Pancreas (tissue), 10 donors: Measurements from ENCODE around the gene CXCL11. TPM values are rescaled to one million over a fixed set of nuclear protein-coding genes. Genes with fewer than 3 reads are reported as not detected.

ENCODE experiments used
- ATAC-seq, 4 donors: fragments of 200-7000 bp; cut with Tn5 transposase; one replicate each; pipeline versions ENCODE4 v1.8.0 to v1.9.1; 2020; ENCODE audit warnings: mild to moderate bottlenecking in 4 of 4, moderate library complexity in 4 of 4
- DNase-seq, 6 donors: peaks; one replicate each; pipeline ENCODE4 v3.0.0-alpha.2; 2020
- FAIRE-seq: peaks from 2 replicates; lab custom pipeline; 2012; peaks lifted over from hg19 to GRCh38; lab: Jason Lieb, UNC
- H3K27ac ChIP-seq, 4 donors: fragments of 200-600 bp; sonication (generic); 1 replicate in 3 of 4; 2 replicates in 1 of 4; pipeline versions ENCODE4 v1.5.0 to v1.8.0; 2020
- H3K27me3 ChIP-seq, 4 donors: fragments of 200-600 bp; one replicate each; pipeline ENCODE4 v1.8.0; 2021
- H3K36me3 ChIP-seq, 3 donors: fragments of 200-600 bp; sonication (generic) in 1 of 3; one replicate each; pipeline versions ENCODE4 v1.5.0 to v1.8.0; 2020 to 2021
- H3K4me1 ChIP-seq, 3 donors: fragments of 200-600 bp; one replicate each; pipeline ENCODE4 v1.8.0; 2021
- H3K4me3 ChIP-seq, 4 donors: fragments of 200-600 bp; sonication (generic) in 2 of 4; one replicate each; pipeline versions ENCODE4 v1.5.0 to v1.8.0; 2020 to 2021
- H3K9me3 ChIP-seq, 4 donors: fragments of 200-600 bp; one replicate each; pipeline ENCODE4 v1.8.0; 2021
- CTCF ChIP-seq, 4 donors: fragments of 200-600 bp; sonication (generic) in 3 of 4; IDR thresholded peaks; one replicate each; pipeline versions ENCODE4 v1.5.0 to v1.8.0; 2021; ENCODE audit warnings: antibody characterized with exemption in 4 of 4
- WGBS, 2 donors: extraction: QIAGEN DNeasy Blood & Tissue Kit; methylation state at CpG; one replicate each; pipeline ENCODE4 v1.1.7; 2013; 5-methylcytosine and 5-hydroxymethylcytosine counted together
- intact Hi-C, 3 donors: fragments of 100-400 bp; cut with DNase I; formaldehyde crosslinking; loops; one replicate each; pipeline versions ENCODE4 v1.11.1 to v1.14.2; 2022
- polyA plus RNA-seq, 2 donors: library from polyadenylated mRNA; stranded (reverse); fragments of 200-250 nt; gene quantifications; one replicate each; pipeline ENCODE4 v1.2.3, GENCODE V29; 2013
- total RNA-seq, 6 donors: library from RNA; stranded (reverse); fragmentation: NEBNext Ultra II Directional in 4 of 6; extraction: Animal tissue kit (Norgen Biotek cat#: 25700) in 4 of 6; gene quantifications; one replicate each; pipeline versions ENCODE4 v1.2.1 to v1.2.4, GENCODE V29; 2021 to 2023
- donor health status: healthy with polysubstance abuse.
- donor health status: DM: no; HTN: no; CAD: no; lungs with moderate emphysema.
- donor health status: DM: no; HTN: no; CAD: no.
- donor health status: control.
- donor health status: control.
- donor health status: Bipolar disorder and iron deficiency.
- donor health status: DM: yes; HTN: yes; CAD: no.
- donor health status: DM: no; HTN: no; CAD: no.
- donor health status: DM: no; HTN: no; CAD: no.
- donor health status: DM: yes; HTN: yes; CAD: no.

Gene CXCL11
- total and polyA plus RNA-seq, 8 donors = 0.13 to 3.7 (median 1.4) TPM

GRCh38 chr4:76009311-76009710 is 26.6 kb downstream of the CXCL11 start:
- ATAC-seq (no peak), DNase-seq (no peak), FAIRE-seq (no peak)
- Histone ChIP-seq H3K27me3 (no peaks in the 10 kb centered on the region), H3K9me3 (no peaks in the 10 kb centered on the region), H3K36me3 (no peaks in the 10 kb centered on the region), H3K27ac (no peak overlapping the region), H3K4me1 (peaks cover 0 to 20% (median 13%) of the 10 kb centered on the region in 3 donors), H3K4me3 (no peak overlapping the region)
- no peak for TF ChIP-seq CTCF (IDR thresholded peaks at IDR 0.05)
- intact Hi-C loops = no loop called here
- WGBS, 2 donors = 79 to 85% methylated on average over 5 of the region's 5 CpGs

GRCh38 chr4:76007089-76007862 is 28.6 kb downstream of the CXCL11 start, which contains the start of gene CXCL9:
CXCL9 (minus strand) TSS chr4:76007509; CDS start chr4:76007449, 60 bp downstream.
- intact Hi-C loops = no loop called here
- TF ChIP-seq CTCF (IDR thresholded peaks at IDR 0.05) = no peak
- Histone ChIP-seq H3K4me1 (peaks cover 0 to 13% (median 0%) of the 10 kb centered on the region in 3 donors), H3K9me3 (no peaks in the 10 kb centered on the region), H3K4me3 (no peak within 1 kb of the TSS), H3K27ac (no peak within 1 kb of the TSS), H3K27me3 (no peaks in the 10 kb centered on the region), H3K36me3 (no peaks in the 10 kb centered on the region)
- ATAC-seq = peak; percentile 63 to 82 (median 78)
- peak; percentile 13 for FAIRE-seq
- 21 to 23% methylated on average over 1 of the region's 1 CpG for WGBS, 2 donors
- DNase-seq = no peak

- Histone ChIP-seq H3K27me3 (no peaks in the 10 kb centered on the region), H3K4me3 (no peak overlapping the region), H3K36me3 (no peaks in the 10 kb centered on the region), H3K27ac (no peak overlapping the region), H3K4me1 (peaks cover 0 to 9% (median 0%) of the 10 kb centered on the region in 3 donors), H3K9me3 (no peaks in the 10 kb centered on the region)
- FAIRE-seq (no peak), ATAC-seq (no peak), DNase-seq (no peak)
- intact Hi-C loops = no loop called here
- 74 to 83% methylated on average over 3 of the region's 3 CpGs for WGBS, 2 donors
- TF ChIP-seq CTCF (IDR thresholded peaks at IDR 0.05) = no peak
Measured at GRCh38 chr4:76003620-76004019, 32.2 kb downstream of the CXCL11 start.

- TF ChIP-seq CTCF (IDR thresholded peaks at IDR 0.05) = no peak
- Histone ChIP-seq H3K9me3 (no peaks in the 10 kb centered on the region), H3K36me3 (no peaks in the 10 kb centered on the region), H3K27me3 (no peaks in the 10 kb centered on the region), H3K27ac (no peak overlapping the region), H3K4me1 (peaks cover 0 to 9% (median 0%) of the 10 kb centered on the region in 3 donors), H3K4me3 (no peak overlapping the region)
- DNase-seq (no peak), FAIRE-seq (no peak), ATAC-seq (no peak)
- intact Hi-C loops = no loop called here
- 65 to 77% methylated on average over 2 of the region's 2 CpGs for WGBS, 2 donors
Measured at GRCh38 chr4:76003035-76003434, 32.8 kb downstream of the CXCL11 start.

GRCh38 chr4:76002176-76002575 is 33.7 kb downstream of the CXCL11 start:
- WGBS, 2 donors = 75 to 83% methylated on average over 4 of the region's 4 CpGs
- no peaks in the 10 kb centered on the region for H3K27me3 ChIP-seq
- DNase-seq (no peak), FAIRE-seq (no peak), ATAC-seq (peak in 1 of 4 donors; percentile 41)
- no peaks in the 10 kb centered on the region for H3K36me3 ChIP-seq
- no peak overlapping the region for H3K27ac ChIP-seq
- no peak overlapping the region for H3K4me3 ChIP-seq
- intact Hi-C loops = no loop called here
- H3K4me1 ChIP-seq = peaks cover 0 to 4% (median 0%) of the 10 kb centered on the region in 3 donors
- no peaks in the 10 kb centered on the region for H3K9me3 ChIP-seq
- no peak for TF ChIP-seq CTCF (IDR thresholded peaks at IDR 0.05)
